Trophoblast cell (in vitro differentiated cells and primary cell): Measurements from ENCODE around the gene ARSD.

Experiments used
- DNase-seq, 2 donors: peaks; one replicate each; pipeline ENCODE4 v3.0.0-alpha.2; 2016
- H2AFZ ChIP-seq: 2 replicates; pipeline ENCODE4 v1.6.1; 2013; ENCODE audit warnings: low read length, moderate library complexity, mild to moderate bottlenecking; ENCODE audit not compliant: insufficient read depth, poor library complexity
- H2AK5ac ChIP-seq: 2 replicates; pipeline ENCODE4 v1.6.1; 2013; ENCODE audit warnings: mild to moderate bottlenecking, low read length
- H2BK120ac ChIP-seq: 2 replicates; pipeline ENCODE4 v1.6.1; 2013; ENCODE audit warnings: low read length, mild to moderate bottlenecking, moderate library complexity; ENCODE audit not compliant: insufficient read depth, poor library complexity
- H2BK12ac ChIP-seq: 2 replicates; pipeline ENCODE4 v1.6.1; 2013; ENCODE audit warnings: mild to moderate bottlenecking, low read length, moderate library complexity
- H2BK5ac ChIP-seq: 2 replicates; pipeline ENCODE4 v1.6.1; 2013; ENCODE audit warnings: low read length, low read depth, moderate library complexity, mild to moderate bottlenecking; ENCODE audit not compliant: poor library complexity
- H3K14ac ChIP-seq: 2 replicates; pipeline ENCODE4 v1.6.1; 2013; ENCODE audit warnings: mild to moderate bottlenecking, low read length
- H3K18ac ChIP-seq: 2 replicates; pipeline ENCODE4 v1.6.1; 2013; ENCODE audit warnings: mild to moderate bottlenecking, low read length
- H3K23ac ChIP-seq: 2 replicates; pipeline ENCODE4 v1.6.1; 2013; ENCODE audit warnings: low read length
- H3K27ac ChIP-seq: 2 replicates; pipeline ENCODE4 v1.5.1; 2013; ENCODE audit warnings: low read depth, mild to moderate bottlenecking, inconsistent platforms, low read length, moderate library complexity
- H3K27me3 ChIP-seq: 2 replicates; pipeline ENCODE4 v1.6.1; 2013; ENCODE audit warnings: inconsistent platforms, mild to moderate bottlenecking, low read length, moderate library complexity; ENCODE audit not compliant: insufficient read depth
- H3K36me3 ChIP-seq, 2 experiments: 1 replicate in 1 of 2; 2 replicates in 1 of 2; pipeline ENCODE4 v1.6.1; 2013; ENCODE audit warnings: low read length in 2 of 2, mild to moderate bottlenecking in 2 of 2, moderate library complexity in 1 of 2; ENCODE audit not compliant: insufficient read depth in 2 of 2, control insufficient read depth in 1 of 2
- H3K4ac ChIP-seq: 2 replicates; pipeline ENCODE4 v1.6.1; 2013; ENCODE audit warnings: low read depth, mild to moderate bottlenecking, low read length, moderate library complexity
- H3K4me1 ChIP-seq, 2 experiments: 1 replicate in 1 of 2; 2 replicates in 1 of 2; pipeline ENCODE4 v1.6.1; 2013; ENCODE audit warnings: low read length in 2 of 2, mild to moderate bottlenecking in 2 of 2, moderate library complexity in 1 of 2; ENCODE audit not compliant: insufficient read depth in 2 of 2, control insufficient read depth in 1 of 2
- H3K4me2 ChIP-seq: 2 replicates; pipeline ENCODE4 v1.6.1; 2013; ENCODE audit warnings: inconsistent platforms, mild to moderate bottlenecking, low read length, moderate library complexity
- H3K4me3 ChIP-seq: 2 replicates; pipeline ENCODE4 v1.5.1; 2013; ENCODE audit warnings: mild to moderate bottlenecking, low read depth, low read length, inconsistent platforms
- H3K79me1 ChIP-seq: one replicate; pipeline ENCODE4 v1.6.1; 2013; ENCODE audit warnings: low read length
- H3K79me2 ChIP-seq: 2 replicates; pipeline ENCODE4 v1.6.1; 2013; ENCODE audit warnings: low read length, mild to moderate bottlenecking; ENCODE audit not compliant: control insufficient read depth, insufficient read depth, poor library complexity
- H3K9ac ChIP-seq: 2 replicates; pipeline ENCODE4 v1.6.1; 2013; ENCODE audit warnings: mild to moderate bottlenecking, low read length
- H3K9me3 ChIP-seq: 2 replicates; pipeline ENCODE4 v1.6.1; 2013; ENCODE audit warnings: low read depth, mild to moderate bottlenecking, control low read depth, inconsistent platforms, low read length; ENCODE audit not compliant: insufficient read depth
- H4K12ac ChIP-seq: 2 replicates; pipeline ENCODE4 v1.6.1; 2013; ENCODE audit warnings: low read depth, mild to moderate bottlenecking, low read length, moderate library complexity
- H4K8ac ChIP-seq: 2 replicates; pipeline ENCODE4 v1.6.1; 2013; ENCODE audit warnings: low read depth, mild to moderate bottlenecking, low read length, moderate library complexity
- H4K91ac ChIP-seq: one replicate; pipeline ENCODE4 v1.6.1; 2013; ENCODE audit warnings: low read depth, mild to moderate bottlenecking, low read length, moderate library complexity
- WGBS: extraction: QIAGEN DNeasy Blood & Tissue Kit; methylation state at CpG from one replicate; pipeline ENCODE4 v1.1.7; 2013; ENCODE audit warnings: missing lambda C conversion rate; ENCODE audit not compliant: insufficient read length, insufficient coverage; ENCODE audit errors: extremely low coverage; 5-methylcytosine and 5-hydroxymethylcytosine counted together

ARSD gene

DNA sequence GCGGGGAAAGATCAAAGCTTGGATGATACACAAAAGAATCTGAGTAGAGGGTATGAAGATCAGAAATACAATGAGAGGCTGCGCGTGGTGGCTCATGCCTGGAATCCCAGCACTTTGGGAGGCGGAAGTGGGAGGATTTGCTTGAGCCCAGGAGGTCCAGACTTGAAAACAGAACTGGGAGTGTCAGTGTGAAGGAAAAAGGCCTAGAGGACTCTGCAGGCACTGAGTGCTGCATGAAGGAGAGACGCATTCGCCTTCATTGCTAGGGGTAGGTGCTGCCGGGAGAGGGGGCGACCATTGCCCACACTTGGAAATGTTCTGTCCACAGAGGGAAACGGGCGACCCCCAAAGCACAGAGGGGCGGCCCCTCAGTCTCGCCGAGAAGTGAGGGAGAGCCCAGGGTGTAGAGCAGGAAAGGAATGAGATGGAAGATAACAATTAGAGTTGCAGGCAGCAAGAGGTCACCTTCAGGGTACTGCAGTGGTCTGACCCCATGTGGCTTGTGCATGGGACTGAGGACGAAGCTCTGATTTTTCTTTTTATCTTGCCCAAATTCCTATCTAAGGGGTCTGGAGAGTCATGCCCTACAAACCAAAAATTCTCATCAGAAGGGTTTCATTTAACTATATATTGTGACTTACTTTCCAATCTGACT is 31.8 kb upstream of the ARSD start:
- no peak overlapping the region for H3K14ac ChIP-seq
- H3K4me3 ChIP-seq, result no peak overlapping the region
- H3K79me2 ChIP-seq, result no peaks in the 10 kb centered on the region
- H3K36me3 ChIP-seq, result no peaks in the 10 kb centered on the region
- H3K4me1 ChIP-seq, result peaks cover 4 to 5% of the 10 kb centered on the region in 2 experiments
- H3K79me1 ChIP-seq, result peaks cover 5% of the 10 kb centered on the region
- no peak overlapping the region for H3K18ac ChIP-seq
- no peak overlapping the region for H2BK12ac ChIP-seq
- no peak overlapping the region for H3K23ac ChIP-seq
- H3K4me2 ChIP-seq, result no peak overlapping the region
- no peak overlapping the region for H2AK5ac ChIP-seq
- no peak for DNase-seq
- H3K27ac ChIP-seq, result no peak overlapping the region
- no peak overlapping the region for H3K4ac ChIP-seq
- H2BK120ac ChIP-seq, result no peak overlapping the region
- H3K27me3 ChIP-seq, result no peaks in the 10 kb centered on the region
- no peak overlapping the region for H4K91ac ChIP-seq
- no peak overlapping the region for H3K9ac ChIP-seq
- no peak overlapping the region for H2BK5ac ChIP-seq
- H3K9me3 ChIP-seq, result no peaks in the 10 kb centered on the region
- H2AFZ ChIP-seq, result no peak overlapping the region
- no CpG with 5 or more reads among the region's 14 CpGs for WGBS
- no peak overlapping the region for H4K8ac ChIP-seq
- H4K12ac ChIP-seq, result no peak overlapping the region

- Histone ChIP-seq H3K27ac (no peak overlapping the region), H3K4ac (no peak overlapping the region), H4K12ac (no peak overlapping the region), H3K27me3 (no peaks in the 10 kb centered on the region), H3K79me2 (no peaks in the 10 kb centered on the region), H3K9me3 (no peaks in the 10 kb centered on the region), H2BK120ac (no peak overlapping the region), H3K23ac (no peak overlapping the region), H4K8ac (no peak overlapping the region), H3K79me1 (no peaks in the 10 kb centered on the region), H3K36me3 (no peaks in the 10 kb centered on the region), H3K4me1 (no peaks in the 10 kb centered on the region), H3K18ac (no peak overlapping the region), H3K4me2 (no peak overlapping the region), H3K9ac (no peak overlapping the region), H2BK5ac (no peak overlapping the region), H2BK12ac (no peak overlapping the region), H3K4me3 (no peak overlapping the region), H3K14ac (no peak overlapping the region), H4K91ac (no peak overlapping the region), H2AFZ (no peak overlapping the region), H2AK5ac (no peak overlapping the region)
- WGBS, result no CpG with 5 or more reads among the region's 9 CpGs
- no peak for DNase-seq
Observed at GRCh38 chrX:2958199-2958598, 29.1 kb upstream of the ARSD start.

DNA sequence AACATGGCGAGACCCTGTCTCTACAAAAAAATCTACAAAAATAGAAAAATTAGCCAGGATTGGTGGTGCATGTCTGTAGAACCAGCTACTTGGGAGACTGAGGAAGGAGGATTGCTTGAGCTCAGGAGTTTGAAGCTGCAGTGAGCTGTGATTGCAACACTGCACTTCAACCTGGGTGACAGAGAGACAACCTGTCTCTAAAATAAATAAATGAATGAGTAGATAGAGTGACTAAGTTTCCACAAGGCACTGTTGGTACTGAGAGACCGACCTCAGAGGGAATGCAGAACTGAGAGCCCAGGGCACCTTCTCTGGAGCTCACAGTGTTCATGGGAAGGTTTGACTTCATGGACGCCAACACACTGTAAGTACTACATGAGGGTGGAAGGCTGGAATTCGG is 26.7 kb upstream of the ARSD start:
- Histone ChIP-seq H3K4ac (no peak overlapping the region), H3K27ac (no peak overlapping the region), H2AK5ac (no peak overlapping the region), H3K18ac (no peak overlapping the region), H3K9me3 (no peaks in the 10 kb centered on the region), H3K9ac (no peak overlapping the region), H3K4me3 (no peak overlapping the region), H3K79me2 (no peaks in the 10 kb centered on the region), H4K12ac (no peak overlapping the region), H2BK12ac (no peak overlapping the region), H3K4me2 (no peak overlapping the region), H3K27me3 (no peaks in the 10 kb centered on the region), H2BK5ac (no peak overlapping the region), H4K91ac (no peak overlapping the region), H3K23ac (no peak overlapping the region), H4K8ac (no peak overlapping the region), H2AFZ (no peak overlapping the region), H3K36me3 (no peaks in the 10 kb centered on the region), H3K79me1 (no peaks in the 10 kb centered on the region), H3K14ac (no peak overlapping the region), H3K4me1 (no peaks in the 10 kb centered on the region), H2BK120ac (no peak overlapping the region)
- no peak for DNase-seq
- WGBS, result no CpG with 5 or more reads among the region's 4 CpGs

GRCh38 chrX:2955281-2955680 is 26.1 kb upstream of the ARSD start:
- Histone ChIP-seq H2BK12ac (no peak overlapping the region), H3K27ac (no peak overlapping the region), H3K23ac (no peak overlapping the region), H3K4me2 (no peak overlapping the region), H2BK120ac (no peak overlapping the region), H3K4me1 (no peaks in the 10 kb centered on the region), H3K9me3 (no peaks in the 10 kb centered on the region), H2AFZ (no peak overlapping the region), H3K27me3 (no peaks in the 10 kb centered on the region), H4K91ac (no peak overlapping the region), H3K14ac (no peak overlapping the region), H2BK5ac (no peak overlapping the region), H4K8ac (no peak overlapping the region), H3K79me2 (no peaks in the 10 kb centered on the region), H2AK5ac (no peak overlapping the region), H3K36me3 (no peaks in the 10 kb centered on the region), H3K4ac (no peak overlapping the region), H3K79me1 (no peaks in the 10 kb centered on the region), H3K9ac (no peak overlapping the region), H4K12ac (no peak overlapping the region), H3K18ac (no peak overlapping the region), H3K4me3 (no peak overlapping the region)
- no CpG with 5 or more reads among the region's 10 CpGs for WGBS
- no peak for DNase-seq
